NCI-H1436 (cell line): ENCODE data around the gene KRT78.
"Not testable (repeated sequence)": the region's sequence is repeated elsewhere in the genome, so short reads cannot be mapped to it uniquely, and the experiment has no call there.

ENCODE experiments used
- DNase-seq: peaks from one replicate; lab custom pipeline; 2025; lab: John Stamatoyannopoulos, UW

The KRT78 gene

GRCh38 chr12:52848661-52849255 is at the start of gene KRT78:
TSS of gene KRT78 (minus strand) at chr12:52848994. CDS start at chr12:52848930, 64 bp downstream.
- DNase-seq = no peak

GRCh38 chr12:52896190-52897100 is 47.7 kb upstream of the KRT78 start:
- no peak for DNase-seq

GRCh38 chr12:52895726-52896189 is 47.0 kb upstream of the KRT78 start:
- no peak for DNase-seq

- DNase-seq = no peak
Measured at GRCh38 chr12:52892974-52893373, 44.2 kb upstream of the KRT78 start.

GRCh38 chr12:52892207-52892852 is 43.5 kb upstream of the KRT78 start:
- no peak for DNase-seq

- no peak for DNase-seq
Measured at GRCh38 chr12:52891044-52891443, 42.2 kb upstream of the KRT78 start.

GRCh38 chr12:52890417-52890816 is 41.6 kb upstream of the KRT78 start:
- no peak for DNase-seq

- DNase-seq = peak; percentile 68
Measured at GRCh38 chr12:52884526-52885293, 35.9 kb upstream of the KRT78 start.

- not testable (repeated sequence) for DNase-seq
Measured at GRCh38 chr12:52880499-52880898, 31.7 kb upstream of the KRT78 start.

- DNase-seq = peak; percentile 85
Measured at GRCh38 chr12:52879394-52880351, 30.9 kb upstream of the KRT78 start.

GRCh38 chr12:52878507-52879393 is 30.0 kb upstream of the KRT78 start:
- DNase-seq = no peak

GRCh38 chr12:52877242-52877641 is 28.4 kb upstream of the KRT78 start:
- DNase-seq = no peak

GRCh38 chr12:52876372-52876771 is 27.6 kb upstream of the KRT78 start:
- DNase-seq = no peak

GRCh38 chr12:52874573-52875435 is 26.0 kb upstream of the KRT78 start:
- DNase-seq = no peak

GRCh38 chr12:52873832-52874572 is 25.2 kb upstream of the KRT78 start:
- DNase-seq = peak; percentile 67

GRCh38 chr12:52873513-52873831 is 24.7 kb upstream of the KRT78 start:
- no peak for DNase-seq

- DNase-seq = no peak
Measured at GRCh38 chr12:52872644-52873389, 24.0 kb upstream of the KRT78 start.
